Effector memory CD4-positive, alpha-beta T cell (primary cell): Measurements from ENCODE around the gene ENHO.

ENCODE experiments used
- DNase-seq, 3 donors: peaks; one replicate each; pipeline ENCODE4 v3.0.0-alpha.2; 2020
- H3K27ac ChIP-seq: 2 replicates; pipeline ENCODE4 v1.7.0; 2013; ENCODE audit warnings: mild to moderate bottlenecking, low read length, moderate library complexity; ENCODE audit not compliant: insufficient read depth, poor library complexity, severe bottlenecking
- H3K27me3 ChIP-seq: replicated peaks from 2 replicates; pipeline ENCODE4 v1.7.0; 2013; ENCODE audit warnings: mild to moderate bottlenecking, low read length; ENCODE audit not compliant: insufficient read depth, control insufficient read depth, poor library complexity, severe bottlenecking
- H3K36me3 ChIP-seq: 2 replicates; pipeline ENCODE4 v1.7.0; 2013; ENCODE audit warnings: mild to moderate bottlenecking, low read length, moderate library complexity; ENCODE audit not compliant: control insufficient read depth, insufficient read depth
- H3K4me1 ChIP-seq: 2 replicates; pipeline ENCODE4 v1.7.0; 2013; ENCODE audit warnings: low read length, mild to moderate bottlenecking; ENCODE audit not compliant: control insufficient read depth, insufficient read depth, poor library complexity, severe bottlenecking
- H3K4me3 ChIP-seq: 2 replicates; pipeline ENCODE4 v1.7.0; 2013; ENCODE audit warnings: low read length, low read depth, mild to moderate bottlenecking; ENCODE audit not compliant: insufficient read depth, poor library complexity, severe bottlenecking
- H3K9me3 ChIP-seq: 2 replicates; pipeline ENCODE4 v1.7.0; 2013; ENCODE audit warnings: mild to moderate bottlenecking, low read length, moderate library complexity; ENCODE audit not compliant: control insufficient read depth

The ENHO gene

GRCh38 chr9:34550016-34550680 lies 27.4 kb upstream of the ENHO start:
- H3K36me3 ChIP-seq: no peaks in the 10 kb centered on the region
- DNase-seq: no peak
- no peaks in the 10 kb centered on the region for H3K4me1 ChIP-seq
- no peaks in the 10 kb centered on the region for H3K9me3 ChIP-seq
- no peak overlapping the region for H3K27ac ChIP-seq
- no peaks in the 10 kb centered on the region for H3K27me3 ChIP-seq
- H3K4me3 ChIP-seq: no peak overlapping the region

DNA sequence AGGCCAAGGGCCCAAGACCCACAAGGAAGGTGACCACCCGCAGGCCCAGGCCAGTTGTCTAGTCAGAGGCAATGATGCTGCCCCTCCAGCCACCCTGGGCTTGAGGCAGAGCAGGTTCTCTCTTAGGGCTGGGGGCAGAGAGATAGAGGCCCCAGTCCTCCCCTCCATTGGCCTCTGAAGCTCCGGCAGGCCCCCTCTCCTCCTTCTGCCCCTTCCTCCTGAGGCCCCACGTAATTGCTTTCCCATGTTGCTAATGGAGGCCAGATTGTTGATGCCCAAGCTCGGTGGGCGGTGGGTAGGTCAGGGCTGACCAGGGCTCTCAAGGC lies 26.6 kb upstream of the ENHO start:
- Histone ChIP-seq H3K4me3 (no peak overlapping the region), H3K36me3 (no peaks in the 10 kb centered on the region), H3K27me3 (no peaks in the 10 kb centered on the region), H3K9me3 (no peaks in the 10 kb centered on the region), H3K4me1 (no peaks in the 10 kb centered on the region), H3K27ac (no peak overlapping the region)
- DNase-seq: no peak

DNA sequence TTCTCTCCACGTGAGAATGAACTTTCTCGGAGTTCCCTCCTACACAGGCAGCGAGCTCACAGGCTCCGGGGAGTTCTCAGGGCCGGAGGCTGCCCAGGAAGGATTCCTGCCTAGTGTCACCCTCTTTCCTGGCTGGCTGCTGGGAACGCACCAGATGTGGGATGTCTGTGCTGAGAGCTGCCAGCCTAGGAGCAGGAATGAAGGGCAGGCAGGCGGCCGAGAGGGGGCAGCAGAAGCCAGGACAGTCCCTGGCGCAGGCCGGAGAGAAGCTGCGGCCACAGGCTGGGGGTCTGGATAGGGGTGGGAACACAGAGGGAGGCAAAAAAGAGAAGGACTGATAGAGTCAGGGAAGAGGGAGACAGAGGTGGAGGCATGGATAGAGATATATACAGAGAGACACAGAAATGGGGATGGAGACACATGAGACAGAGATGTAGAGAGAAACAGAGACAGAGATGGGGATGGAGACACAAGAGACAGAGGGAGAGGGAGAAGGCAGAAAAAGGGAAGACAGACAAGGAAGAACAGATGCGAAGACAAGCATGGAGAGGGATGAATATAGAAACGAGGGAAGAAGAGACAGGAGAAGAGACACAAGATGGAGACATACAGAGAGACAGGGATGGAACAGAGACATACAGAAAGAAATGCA lies 25.3 kb upstream of the ENHO start:
- H3K9me3 ChIP-seq: no peaks in the 10 kb centered on the region
- H3K4me3 ChIP-seq: no peak overlapping the region
- DNase-seq: no peak
- H3K36me3 ChIP-seq: no peaks in the 10 kb centered on the region
- H3K27ac ChIP-seq: no peak overlapping the region
- no peaks in the 10 kb centered on the region for H3K4me1 ChIP-seq
- H3K27me3 ChIP-seq: no peaks in the 10 kb centered on the region

- Histone ChIP-seq H3K27me3 (no peaks in the 10 kb centered on the region), H3K4me3 (no peak overlapping the region), H3K9me3 (no peaks in the 10 kb centered on the region), H3K4me1 (no peaks in the 10 kb centered on the region), H3K36me3 (no peaks in the 10 kb centered on the region), H3K27ac (no peak overlapping the region)
- peak in 2 of 3 donors; percentile 15 to 20 for DNase-seq
Measured at GRCh38 chr9:34546834-34547827, 24.3 kb upstream of the ENHO start.

GRCh38 chr9:34546102-34546833 lies 23.5 kb upstream of the ENHO start:
- Histone ChIP-seq H3K9me3 (no peaks in the 10 kb centered on the region), H3K27ac (no peak overlapping the region), H3K36me3 (no peaks in the 10 kb centered on the region), H3K4me3 (no peak overlapping the region), H3K4me1 (no peaks in the 10 kb centered on the region), H3K27me3 (no peaks in the 10 kb centered on the region)
- no peak for DNase-seq

DNA sequence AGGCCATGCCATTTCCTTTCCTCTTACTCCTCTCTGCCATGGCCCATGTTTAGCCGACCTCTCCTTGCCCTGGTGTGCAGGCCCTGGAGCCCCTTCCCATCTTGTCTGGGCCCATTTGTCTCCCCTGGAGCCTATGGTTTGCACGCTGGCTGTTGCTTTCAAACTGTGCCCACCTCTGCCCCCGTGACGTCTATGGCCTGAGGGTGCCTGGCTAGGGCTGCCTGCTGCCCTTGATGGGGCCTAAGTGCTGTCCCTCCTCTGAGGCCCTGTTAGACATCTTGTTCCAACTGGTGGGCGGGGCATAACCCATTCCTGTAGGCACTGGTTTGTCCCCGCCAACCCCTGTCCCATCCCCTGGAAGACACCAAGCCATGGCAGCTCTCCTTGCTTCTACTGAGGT lies 22.7 kb upstream of the ENHO start:
- H3K27me3 ChIP-seq: no peaks in the 10 kb centered on the region
- DNase-seq: no peak

GRCh38 chr9:34544035-34544434 lies 21.2 kb upstream of the ENHO start:
- DNase-seq: no peak
- Histone ChIP-seq H3K27ac (no peak overlapping the region), H3K4me3 (no peak overlapping the region), H3K36me3 (no peaks in the 10 kb centered on the region), H3K27me3 (no peaks in the 10 kb centered on the region), H3K4me1 (no peaks in the 10 kb centered on the region), H3K9me3 (no peaks in the 10 kb centered on the region)

More for the DNA sequence above, 22.7 kb upstream of the ENHO start:
- H3K4me1 ChIP-seq: no peaks in the 10 kb centered on the region
- no peak overlapping the region for H3K27ac ChIP-seq
- H3K36me3 ChIP-seq: no peaks in the 10 kb centered on the region
- no peak overlapping the region for H3K4me3 ChIP-seq
- H3K9me3 ChIP-seq: no peaks in the 10 kb centered on the region

DNA sequence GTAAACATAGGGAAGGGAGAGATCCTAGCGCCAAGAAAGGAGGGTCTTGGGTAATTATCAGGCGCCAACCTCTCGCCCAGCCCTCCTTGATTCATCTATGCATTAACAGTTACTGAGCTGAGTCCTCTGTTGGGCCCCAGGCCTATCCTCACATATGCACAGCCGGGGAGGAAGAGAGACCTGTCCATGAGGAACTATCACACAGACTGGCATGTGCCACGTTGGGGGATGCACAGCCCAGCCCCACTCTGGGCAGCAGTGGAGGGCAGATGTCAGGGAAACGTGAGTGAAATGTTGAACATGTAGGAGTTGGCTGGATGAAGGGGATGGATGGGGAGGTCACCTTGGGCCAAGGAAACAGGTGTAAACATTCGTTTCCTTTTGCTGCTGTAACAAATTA lies 18.8 kb upstream of the ENHO start:
- Histone ChIP-seq H3K36me3 (no peaks in the 10 kb centered on the region), H3K27ac (no peak overlapping the region), H3K27me3 (no peaks in the 10 kb centered on the region), H3K9me3 (no peaks in the 10 kb centered on the region), H3K4me3 (no peak overlapping the region), H3K4me1 (no peaks in the 10 kb centered on the region)
- DNase-seq: no peak

- Histone ChIP-seq H3K27ac (no peak overlapping the region), H3K4me1 (no peaks in the 10 kb centered on the region), H3K9me3 (no peaks in the 10 kb centered on the region), H3K4me3 (no peak overlapping the region), H3K36me3 (no peaks in the 10 kb centered on the region), H3K27me3 (peaks cover 2% of the 10 kb centered on the region)
- no peak for DNase-seq
Measured at GRCh38 chr9:34540827-34541226, 18.0 kb upstream of the ENHO start.
